Measurements from ENCODE around the gene LLGL1. TPM values are rescaled to one million over a fixed set of nuclear protein-coding genes. Genes with fewer than 3 reads are reported as not detected.
A peak's percentile ranks its signal among the peaks of the same experiment; 100 is the strongest.

The LLGL1 gene
- total and polyA plus RNA-seq, 4 donors = 4.0 to 18.9 (median 13.4) TPM

- no peaks in the 10 kb centered on the region for H3K4me1 ChIP-seq (ENCODE audit: control insufficient read depth in 1 of 2, insufficient read depth in 2 of 2, low read length in 2 of 2)
- WGBS, 2 donors = 93% methylated on average over 18 of the region's 18 CpGs
- no peak overlapping the region for H3K27ac ChIP-seq (ENCODE audit: low read depth in 1 of 2, low read length in 2 of 2)
- DNase-seq = no peak
- intact Hi-C loops (cut with DNase I) = no loop called here
- no peak for ATAC-seq (ENCODE audit: low FRiP score)
- peaks cover 0 to 10% of the 10 kb centered on the region in 2 donors for H3K36me3 ChIP-seq (ENCODE audit: control insufficient read depth in 1 of 2, insufficient read depth in 2 of 2, low read length in 1 of 2)
- H3K9me3 ChIP-seq (ENCODE audit: control insufficient read depth, low read length) = no peaks in the 10 kb centered on the region
- H3K4me3 ChIP-seq (ENCODE audit: low read length in 2 of 2) = no peak overlapping the region
- H3K27me3 ChIP-seq (ENCODE audit: control insufficient read depth in 1 of 2, insufficient read depth in 2 of 2, low read length in 1 of 2) = no peaks in the 10 kb centered on the region
Observed at GRCh38 chr17:18238299-18238698, 12.9 kb downstream of the LLGL1 start.

DNA sequence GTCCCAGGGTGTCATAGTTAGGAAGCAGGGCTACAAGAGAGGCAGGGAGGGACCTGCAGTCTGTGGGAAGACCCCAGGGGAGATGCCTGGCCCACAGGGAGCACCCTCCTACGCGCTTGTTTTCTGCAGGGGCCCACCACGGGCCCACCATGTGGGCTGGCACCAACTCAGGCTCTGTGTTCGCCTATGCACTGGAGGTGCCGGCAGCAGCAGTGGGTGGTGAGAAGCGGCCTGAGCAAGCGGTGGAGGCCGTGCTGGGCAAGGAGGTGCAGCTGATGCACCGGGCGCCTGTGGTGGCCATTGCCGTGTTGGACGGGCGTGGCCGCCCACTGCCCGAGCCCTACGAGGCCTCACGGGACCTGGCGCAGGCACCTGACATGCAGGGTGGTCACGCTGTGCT, 15.0 kb downstream of the LLGL1 start:
- H3K9me3 ChIP-seq (ENCODE audit: control insufficient read depth, low read length) = no peaks in the 10 kb centered on the region
- intact Hi-C loops (cut with DNase I) = no loop called here
- H3K4me3 ChIP-seq (ENCODE audit: low read length in 2 of 2) = no peak overlapping the region
- no peak for DNase-seq
- H3K27ac ChIP-seq (ENCODE audit: low read depth in 1 of 2, low read length in 2 of 2) = no peak overlapping the region
- H3K36me3 ChIP-seq (ENCODE audit: control insufficient read depth in 1 of 2, insufficient read depth in 2 of 2, low read length in 1 of 2) = peaks cover 0 to 8% of the 10 kb centered on the region in 2 donors
- no peaks in the 10 kb centered on the region for H3K4me1 ChIP-seq (ENCODE audit: control insufficient read depth in 1 of 2, insufficient read depth in 2 of 2, low read length in 2 of 2)
- 91 to 93% methylated on average over 18 to 19 of the region's 19 CpGs for WGBS, 2 donors
- ATAC-seq (ENCODE audit: low FRiP score) = no peak
- no peaks in the 10 kb centered on the region for H3K27me3 ChIP-seq (ENCODE audit: control insufficient read depth in 1 of 2, insufficient read depth in 2 of 2, low read length in 1 of 2)

DNA sequence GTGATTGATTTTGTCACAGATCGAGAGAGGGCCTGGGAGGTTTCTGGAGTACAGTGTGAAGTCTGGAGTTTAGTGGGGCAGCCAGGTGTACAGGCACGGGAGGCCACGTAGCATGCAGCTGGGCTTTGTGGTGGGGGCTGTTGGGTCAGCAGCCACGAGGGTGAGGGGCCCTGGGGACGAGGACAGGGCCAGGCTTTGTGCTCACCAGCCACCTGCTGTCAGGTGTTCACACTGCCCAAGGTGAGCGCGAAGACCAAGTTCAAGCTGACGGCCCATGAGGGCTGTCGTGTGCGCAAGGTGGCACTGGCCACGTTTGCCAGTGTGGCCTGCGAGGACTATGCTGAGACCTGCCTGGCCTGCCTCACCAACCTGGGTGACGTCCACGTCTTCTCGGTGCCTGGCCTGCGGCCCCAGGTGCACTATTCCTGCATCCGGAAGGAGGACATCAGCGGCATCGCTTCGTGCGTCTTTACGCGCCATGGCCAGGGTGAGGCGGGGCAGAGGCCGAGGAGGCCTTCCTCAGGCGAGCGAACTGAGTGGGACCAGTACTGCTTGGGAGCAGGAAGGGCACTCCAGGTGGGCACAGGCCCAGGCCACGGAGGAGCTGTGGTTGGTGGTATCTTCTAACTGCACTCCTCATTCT, 15.9 kb downstream of the LLGL1 start:
- intact Hi-C loops (cut with DNase I) = no loop called here
- WGBS, 2 donors = 86 to 87% methylated on average over 28 of the region's 28 CpGs
- H3K36me3 ChIP-seq (ENCODE audit: control insufficient read depth in 1 of 2, insufficient read depth in 2 of 2, low read length in 1 of 2) = peaks cover 0 to 8% of the 10 kb centered on the region in 2 donors
- H3K4me1 ChIP-seq (ENCODE audit: control insufficient read depth in 1 of 2, insufficient read depth in 2 of 2, low read length in 2 of 2) = no peaks in the 10 kb centered on the region
- ATAC-seq (ENCODE audit: low FRiP score) (no peak), DNase-seq (no peak)
- no peaks in the 10 kb centered on the region for H3K27me3 ChIP-seq (ENCODE audit: control insufficient read depth in 1 of 2, insufficient read depth in 2 of 2, low read length in 1 of 2)
- no peak overlapping the region for H3K27ac ChIP-seq (ENCODE audit: low read depth in 1 of 2, low read length in 2 of 2)
- no peak overlapping the region for H3K4me3 ChIP-seq (ENCODE audit: low read length in 2 of 2)
- H3K9me3 ChIP-seq (ENCODE audit: control insufficient read depth, low read length) = no peaks in the 10 kb centered on the region

DNA sequence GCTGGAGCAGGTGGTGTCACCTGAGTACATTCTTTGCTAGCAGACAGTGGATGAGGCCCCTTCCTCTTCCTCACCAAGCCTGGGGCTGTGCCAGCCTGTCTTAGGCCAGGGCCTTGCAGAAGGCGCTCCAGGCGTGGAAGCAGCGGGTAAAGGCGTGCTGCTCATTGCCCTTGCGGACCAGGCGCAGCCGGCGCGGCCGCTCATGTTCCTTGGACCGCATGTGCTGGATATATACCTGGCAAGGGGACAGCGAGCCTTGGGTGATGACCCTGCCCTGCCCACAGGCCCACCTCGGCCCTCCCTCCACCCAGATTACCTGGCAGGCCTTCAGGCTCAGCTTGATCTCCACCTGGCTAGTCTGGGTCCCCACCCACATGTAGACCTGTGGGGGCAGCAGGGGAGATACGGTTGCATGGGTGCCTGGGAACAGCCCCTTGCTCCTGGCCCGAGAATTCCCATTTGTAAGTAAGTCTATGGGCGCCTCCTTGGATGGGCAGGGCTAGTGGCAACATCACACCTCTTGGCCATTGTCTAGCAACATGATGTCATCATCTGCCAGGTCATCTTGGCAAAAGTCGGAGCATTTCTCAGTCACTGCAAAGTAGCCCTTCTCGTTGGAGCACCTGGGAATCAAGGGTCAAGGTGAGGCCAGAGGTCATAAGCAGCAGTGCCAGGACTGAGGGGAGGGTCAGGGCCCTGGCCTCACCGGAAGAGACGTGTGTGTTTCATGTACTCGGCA, 19.8 kb downstream of the LLGL1 start:
- 86 to 88% methylated on average over 21 of the region's 21 CpGs for WGBS, 2 donors
- ATAC-seq (ENCODE audit: low FRiP score) = no peak
- intact Hi-C loops (cut with DNase I) = no loop called here
- H3K36me3 ChIP-seq (ENCODE audit: control insufficient read depth in 1 of 2, insufficient read depth in 2 of 2, low read length in 1 of 2) = peaks cover 0 to 6% of the 10 kb centered on the region in 2 donors
- no peak for DNase-seq
- no peaks in the 10 kb centered on the region for H3K27me3 ChIP-seq (ENCODE audit: control insufficient read depth in 1 of 2, insufficient read depth in 2 of 2, low read length in 1 of 2)
- no peaks in the 10 kb centered on the region for H3K4me1 ChIP-seq (ENCODE audit: control insufficient read depth in 1 of 2, insufficient read depth in 2 of 2, low read length in 2 of 2)
- no peak overlapping the region for H3K4me3 ChIP-seq (ENCODE audit: low read length in 2 of 2)
- no peaks in the 10 kb centered on the region for H3K9me3 ChIP-seq (ENCODE audit: control insufficient read depth, low read length)
- H3K27ac ChIP-seq (ENCODE audit: low read depth in 1 of 2, low read length in 2 of 2) = no peak overlapping the region

GRCh38 chr17:18246109-18246725, 20.8 kb downstream of the LLGL1 start:
- Histone ChIP-seq H3K27ac (ENCODE audit: low read depth in 1 of 2, low read length in 2 of 2) (no peak overlapping the region), H3K36me3 (ENCODE audit: control insufficient read depth in 1 of 2, insufficient read depth in 2 of 2, low read length in 1 of 2) (peaks cover 0 to 11% of the 10 kb centered on the region in 2 donors), H3K9me3 (ENCODE audit: control insufficient read depth, low read length) (no peaks in the 10 kb centered on the region), H3K4me3 (ENCODE audit: low read length in 2 of 2) (no peak overlapping the region), H3K4me1 (ENCODE audit: control insufficient read depth in 1 of 2, insufficient read depth in 2 of 2, low read length in 2 of 2) (no peaks in the 10 kb centered on the region), H3K27me3 (ENCODE audit: control insufficient read depth in 1 of 2, insufficient read depth in 2 of 2, low read length in 1 of 2) (no peaks in the 10 kb centered on the region)
- no peak for DNase-seq
- no peak for ATAC-seq (ENCODE audit: low FRiP score)
- WGBS, 2 donors = 87% methylated on average over 22 to 24 of the region's 24 CpGs
- intact Hi-C loops (cut with DNase I) = no loop called here

- H3K4me1 ChIP-seq (ENCODE audit: control insufficient read depth in 1 of 2, insufficient read depth in 2 of 2, low read length in 2 of 2) = no peaks in the 10 kb centered on the region
- H3K27ac ChIP-seq (ENCODE audit: low read depth in 1 of 2, low read length in 2 of 2) = no peak overlapping the region
- WGBS, 2 donors = 54 to 58% methylated on average over 37 to 46 of the region's 46 CpGs
- no peaks in the 10 kb centered on the region for H3K27me3 ChIP-seq (ENCODE audit: control insufficient read depth in 1 of 2, insufficient read depth in 2 of 2, low read length in 1 of 2)
- DNase-seq (no peak), ATAC-seq (ENCODE audit: low FRiP score) (peak; percentile 3)
- intact Hi-C loops (cut with DNase I) = no loop called here
- no peak overlapping the region for H3K4me3 ChIP-seq (ENCODE audit: low read length in 2 of 2)
- peaks cover 0 to 12% of the 10 kb centered on the region in 2 donors for H3K36me3 ChIP-seq (ENCODE audit: control insufficient read depth in 1 of 2, insufficient read depth in 2 of 2, low read length in 1 of 2)
- H3K9me3 ChIP-seq (ENCODE audit: control insufficient read depth, low read length) = no peaks in the 10 kb centered on the region
Observed at GRCh38 chr17:18246880-18247612, 21.6 kb downstream of the LLGL1 start.

GRCh38 chr17:18247613-18248001, 22.2 kb downstream of the LLGL1 start:
- intact Hi-C loops (cut with DNase I) = no loop called here
- Histone ChIP-seq H3K36me3 (ENCODE audit: control insufficient read depth in 1 of 2, insufficient read depth in 2 of 2, low read length in 1 of 2) (peaks cover 0 to 12% of the 10 kb centered on the region in 2 donors), H3K27ac (ENCODE audit: low read depth in 1 of 2, low read length in 2 of 2) (no peak overlapping the region), H3K9me3 (ENCODE audit: control insufficient read depth, low read length) (no peaks in the 10 kb centered on the region), H3K4me1 (ENCODE audit: control insufficient read depth in 1 of 2, insufficient read depth in 2 of 2, low read length in 2 of 2) (no peaks in the 10 kb centered on the region), H3K4me3 (ENCODE audit: low read length in 2 of 2) (no peak overlapping the region), H3K27me3 (ENCODE audit: control insufficient read depth in 1 of 2, insufficient read depth in 2 of 2, low read length in 1 of 2) (no peaks in the 10 kb centered on the region)
- ATAC-seq (ENCODE audit: low FRiP score) = no peak
- WGBS, 2 donors = 75 to 80% methylated on average over 30 of the region's 30 CpGs
- DNase-seq = no peak

DNA sequence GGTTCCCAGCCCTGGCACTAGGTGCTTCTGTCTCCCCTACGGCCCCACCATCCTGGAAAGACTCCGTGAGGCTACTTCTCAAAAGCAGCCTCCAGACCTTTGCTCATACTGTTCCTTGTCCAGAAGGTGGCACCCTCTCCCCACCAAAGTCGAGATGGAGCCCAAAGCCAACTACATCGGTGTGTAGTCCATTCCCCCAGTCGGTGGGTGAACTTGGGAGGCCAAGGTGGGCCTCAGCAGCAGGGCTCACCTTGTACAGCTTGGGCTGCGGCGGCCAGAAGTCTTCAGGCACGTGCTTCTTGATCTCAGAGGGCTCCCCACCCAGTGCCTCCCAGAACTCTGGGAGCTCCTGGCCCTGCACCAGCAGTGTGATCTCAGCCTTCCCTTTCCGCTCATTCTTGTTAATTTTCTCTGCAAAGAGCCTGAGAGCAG, 22.9 kb downstream of the LLGL1 start:
- Histone ChIP-seq H3K27ac (ENCODE audit: low read depth in 1 of 2, low read length in 2 of 2) (no peak overlapping the region), H3K4me3 (ENCODE audit: low read length in 2 of 2) (no peak overlapping the region), H3K27me3 (ENCODE audit: control insufficient read depth in 1 of 2, insufficient read depth in 2 of 2, low read length in 1 of 2) (no peaks in the 10 kb centered on the region), H3K36me3 (ENCODE audit: control insufficient read depth in 1 of 2, insufficient read depth in 2 of 2, low read length in 1 of 2) (peaks cover 0 to 12% of the 10 kb centered on the region in 2 donors), H3K9me3 (ENCODE audit: control insufficient read depth, low read length) (no peaks in the 10 kb centered on the region), H3K4me1 (ENCODE audit: control insufficient read depth in 1 of 2, insufficient read depth in 2 of 2, low read length in 2 of 2) (no peaks in the 10 kb centered on the region)
- 10 to 17% methylated on average over 9 of the region's 9 CpGs for WGBS, 2 donors
- ATAC-seq (ENCODE audit: low FRiP score) (peak; percentile 70), DNase-seq (no peak)
- intact Hi-C loops (cut with DNase I) = no loop called here

Data from aorta (tissue), 5 donors.